Fibroblast of mammary gland (primary cell): Measurements from ENCODE around the gene ZNF618.

ENCODE experiments used
- DNase-seq: peaks from one replicate; pipeline ENCODE4 v3.0.0-alpha.2; 2010; ENCODE audit warnings: low read depth
- H3K4me3 ChIP-seq: 2 replicates; pipeline ENCODE4 v1.5.1; 2011; ENCODE audit warnings: low read depth, mild to moderate bottlenecking, low read length, moderate library complexity; ENCODE audit not compliant: control insufficient read depth
- CTCF ChIP-seq: conservative IDR thresholded peaks from 2 replicates; pipeline ENCODE4 v1.5.1; 2011; ENCODE audit warnings: low read depth, low read length, inconsistent platforms; ENCODE audit not compliant: control insufficient read depth, insufficient read depth

The ZNF618 gene

GRCh38 chr9:114025196-114025753 is 149.2 kb downstream of the ZNF618 start:
- H3K4me3 ChIP-seq: no peak overlapping the region
- DNase-seq: no peak
- TF ChIP-seq CTCF: no peak

DNA sequence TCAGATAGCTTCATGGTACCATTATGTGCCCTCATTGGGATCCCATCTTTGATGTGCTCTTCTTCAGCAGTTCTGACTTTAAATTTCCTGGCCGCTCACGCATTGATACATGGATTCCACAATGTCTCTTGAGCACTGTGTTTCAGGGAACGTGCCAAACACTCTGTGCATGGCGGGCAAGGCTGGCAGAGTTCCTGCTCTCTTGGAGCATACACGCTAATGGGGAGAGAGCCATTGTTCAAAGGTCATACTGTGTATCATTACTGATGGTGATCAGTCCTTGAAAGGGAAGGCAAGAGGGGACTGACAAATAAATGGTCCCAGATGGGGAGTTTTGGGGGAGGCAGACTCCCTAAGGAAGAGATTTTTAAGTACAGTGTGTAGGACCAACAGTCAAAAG is 149.7 kb downstream of the ZNF618 start:
- TF ChIP-seq CTCF: no peak
- no peak overlapping the region for H3K4me3 ChIP-seq
- no peak for DNase-seq

GRCh38 chr9:114026335-114026734 is 150.2 kb downstream of the ZNF618 start:
- DNase-seq: no peak
- TF ChIP-seq CTCF: no peak
- no peak overlapping the region for H3K4me3 ChIP-seq

- DNase-seq: no peak
These were observed 151.2 kb downstream of the ZNF618 start for GRCh38 chr9:114027159-114027862.

GRCh38 chr9:114027863-114028465 is 151.9 kb downstream of the ZNF618 start:
- no peak for TF ChIP-seq CTCF
- no peak for DNase-seq
- no peak overlapping the region for H3K4me3 ChIP-seq

More at GRCh38 chr9:114027159-114027862, 151.2 kb downstream of the ZNF618 start:
- TF ChIP-seq CTCF: no peak
- no peak overlapping the region for H3K4me3 ChIP-seq

GRCh38 chr9:114028646-114029045 is 152.5 kb downstream of the ZNF618 start:
- no peak for TF ChIP-seq CTCF
- no peak for DNase-seq
- H3K4me3 ChIP-seq: no peak overlapping the region
